Stimulated activated CD8-positive, alpha-beta memory T cell treated with anti-CD3 and anti-CD28 coated beads, Interleukin-15, amount 100 ng/mL, for 48 hours (primary cell): ENCODE data around the gene LBR.

ENCODE experiments used
- DNase-seq, 2 donors: peaks; one replicate each; pipeline ENCODE4 v3.0.0-alpha.2; 2020; ENCODE audit warnings: low read depth in 2 of 2

Gene LBR

DNA sequence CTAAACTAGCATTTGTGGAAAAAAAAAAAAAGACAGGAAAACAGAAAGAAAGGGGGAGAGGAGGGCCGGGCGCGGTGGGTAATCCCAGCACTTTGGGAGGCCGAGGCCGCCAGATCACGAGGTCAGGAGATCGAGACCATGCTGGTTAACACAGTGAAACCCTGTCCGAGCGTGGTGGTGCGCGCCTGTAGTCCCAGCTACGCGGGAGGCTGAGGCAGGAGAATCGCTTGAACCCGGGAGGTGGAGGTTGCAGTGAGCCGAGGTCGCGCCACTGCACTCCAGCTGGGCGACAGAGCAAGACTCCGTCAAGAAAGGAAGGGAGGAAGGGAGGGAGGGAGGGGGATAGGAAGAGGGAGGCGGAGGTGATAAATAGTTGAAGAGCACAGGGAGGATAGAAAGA, 54.7 kb downstream of the LBR start:
- no peak for DNase-seq

DNA sequence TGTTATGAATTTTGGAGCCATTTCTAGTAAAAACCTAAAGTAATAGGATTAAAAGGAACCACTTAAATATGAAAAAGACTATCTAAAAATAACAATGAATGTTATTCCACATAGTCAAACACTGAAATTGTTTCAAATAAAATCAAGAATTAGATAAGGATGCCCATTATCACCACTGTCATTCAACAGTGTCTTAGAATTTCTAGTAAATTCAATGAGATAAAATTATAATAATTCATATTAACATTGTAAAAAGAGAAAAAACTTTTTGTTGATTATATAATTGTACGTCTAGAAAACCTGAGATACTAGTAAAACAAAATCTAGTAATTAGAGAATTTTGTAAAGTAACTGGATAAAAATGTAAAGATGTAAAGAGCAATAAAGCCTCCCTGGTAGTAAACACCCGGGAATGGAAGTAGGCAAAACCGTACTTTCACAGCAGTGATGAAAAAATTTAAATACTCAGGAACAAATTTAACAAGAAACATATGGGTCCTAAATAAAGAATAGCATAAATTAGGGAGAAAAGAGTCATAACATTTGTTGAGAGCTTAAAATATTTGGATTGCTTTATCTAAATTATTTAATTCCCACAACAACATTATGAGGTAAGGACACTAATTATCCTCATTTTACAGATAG, 56.4 kb downstream of the LBR start:
- DNase-seq, result no peak

DNA sequence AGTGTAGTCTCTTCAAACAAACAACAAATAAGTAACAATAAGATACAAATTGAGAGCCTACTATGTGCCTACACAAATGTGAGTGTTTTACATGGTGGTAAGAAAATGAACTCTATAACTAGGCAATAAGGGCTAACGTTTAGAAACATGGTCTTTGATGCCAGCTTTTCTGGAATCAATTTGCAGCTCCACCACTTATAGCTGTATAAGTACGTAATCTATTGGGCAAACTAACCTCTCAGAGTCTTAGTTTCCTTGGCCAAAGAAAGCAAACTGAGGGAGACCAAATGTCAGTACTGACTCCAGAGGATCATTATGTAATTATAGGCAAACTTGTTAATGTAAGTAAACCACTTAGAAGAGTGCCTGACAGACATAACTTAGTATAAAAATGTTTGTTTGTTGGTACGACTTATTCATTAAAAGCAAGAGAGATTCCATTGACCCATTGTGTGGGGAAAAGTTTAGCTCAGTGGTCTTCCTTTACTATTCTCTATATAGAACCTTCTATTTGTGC, 59.7 kb downstream of the LBR start:
- DNase-seq, result no peak

DNA sequence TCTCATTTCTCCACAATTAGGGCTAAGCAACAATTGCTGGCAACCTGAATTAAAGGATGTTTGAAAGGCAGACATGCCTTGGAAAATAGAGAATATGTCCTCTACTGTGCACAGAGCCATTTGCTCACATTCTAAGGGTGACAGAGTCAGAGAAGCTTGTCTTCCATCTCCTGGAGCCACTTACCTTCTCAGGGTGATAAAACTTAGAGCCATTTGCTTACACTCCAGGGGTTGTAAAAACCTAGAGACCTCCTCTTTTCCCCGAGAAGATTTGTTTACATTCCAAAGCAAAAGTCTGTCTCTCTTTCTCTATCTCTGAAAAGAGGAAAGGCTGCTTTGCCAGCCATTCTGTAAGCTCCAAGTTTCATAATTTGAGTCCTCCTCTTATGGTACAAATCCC, 61.3 kb downstream of the LBR start:
- DNase-seq, result no peak

DNA sequence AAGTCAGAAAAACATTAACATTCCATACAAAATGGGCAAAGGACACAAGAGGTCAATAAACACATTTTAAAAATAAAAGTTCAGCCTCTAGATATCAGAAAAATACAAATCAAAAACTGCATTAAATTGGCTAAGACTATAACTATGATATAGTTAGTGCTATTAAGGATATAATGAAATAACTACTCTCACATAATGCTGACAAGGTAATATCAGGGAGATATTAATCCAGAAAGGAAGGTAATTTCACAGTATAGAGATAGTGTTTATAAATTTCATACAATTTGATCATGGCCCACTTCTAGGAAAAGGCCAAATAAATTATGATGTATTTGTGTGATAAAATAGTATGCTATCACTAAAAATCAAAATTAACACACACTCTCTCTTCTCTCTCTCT, 61.8 kb downstream of the LBR start:
- DNase-seq, result no peak

DNA sequence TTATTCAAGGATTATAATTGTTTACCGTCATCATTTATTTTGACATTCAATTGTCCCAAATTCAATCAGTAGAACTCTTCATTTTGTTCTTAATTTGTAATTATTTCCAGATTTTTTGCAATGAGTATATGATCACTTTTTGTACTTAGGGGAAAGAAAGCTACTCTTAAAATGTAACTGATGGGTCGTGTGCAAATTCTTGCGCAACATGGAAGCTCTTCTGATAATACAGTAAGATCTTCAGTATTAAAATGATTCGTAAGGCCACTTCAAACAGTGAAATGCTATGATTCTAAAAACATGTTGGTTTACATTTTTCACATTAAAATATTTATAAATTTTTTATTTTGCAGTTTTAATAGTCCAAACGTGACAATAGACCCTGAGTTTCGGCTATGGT, 63.4 kb downstream of the LBR start:
- DNase-seq, result no peak

DNA sequence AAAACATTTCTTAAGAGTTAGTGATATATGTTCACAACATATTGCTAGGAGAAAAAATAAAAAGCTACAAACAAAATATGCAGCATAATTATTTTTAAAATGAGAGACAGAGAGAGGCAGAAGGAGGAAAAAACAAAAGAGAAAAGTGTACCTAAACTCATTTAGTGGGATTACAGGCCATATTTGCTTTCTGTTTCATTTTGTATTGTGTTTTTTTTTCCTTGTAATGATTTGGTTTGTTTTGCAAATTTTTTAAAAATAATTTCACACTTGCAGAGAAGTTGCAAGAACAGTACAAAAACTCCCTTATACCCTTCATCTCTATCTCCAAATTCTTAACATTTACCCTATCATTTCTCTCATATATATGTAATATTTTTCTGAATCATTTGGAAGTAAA, 65.0 kb downstream of the LBR start:
- DNase-seq, result no peak

DNA sequence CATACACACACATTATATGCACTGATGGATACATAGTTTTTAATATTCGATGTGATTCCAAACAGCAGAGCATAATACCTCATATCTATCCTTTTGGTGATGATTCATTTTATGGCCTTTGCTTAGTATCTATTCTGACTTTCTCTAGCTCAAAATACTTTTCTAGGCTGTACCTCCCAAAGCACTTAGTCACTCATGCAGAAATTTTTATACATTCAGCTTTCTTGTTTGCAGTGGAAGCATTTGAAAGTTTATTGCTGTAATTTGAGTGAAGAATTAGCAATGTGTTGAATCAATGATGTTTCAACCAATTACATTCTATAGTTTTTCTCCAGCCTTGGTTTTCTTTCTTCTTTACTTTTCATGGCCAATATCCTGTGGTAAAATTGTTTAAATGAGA, 66.7 kb downstream of the LBR start:
- DNase-seq, result no peak

DNA sequence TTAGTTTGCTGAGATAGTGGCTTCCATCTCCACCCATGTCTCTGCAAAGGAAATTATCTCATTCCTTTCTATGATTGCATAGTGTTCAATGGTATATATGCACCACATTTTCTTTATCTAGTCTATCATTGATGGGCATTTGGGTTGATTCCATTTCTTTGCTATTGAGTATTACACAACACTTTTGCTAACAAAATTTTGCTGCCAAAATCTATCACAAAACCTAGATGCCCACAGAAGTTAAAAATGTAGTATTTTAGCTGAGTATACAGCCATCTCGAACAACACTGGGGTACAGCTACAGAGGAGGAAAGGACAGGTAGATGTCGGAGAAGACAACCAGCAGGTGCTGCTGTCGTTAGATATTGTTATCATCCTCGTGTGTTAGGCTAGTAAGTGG, 67.7 kb downstream of the LBR start:
- DNase-seq, result no peak

DNA sequence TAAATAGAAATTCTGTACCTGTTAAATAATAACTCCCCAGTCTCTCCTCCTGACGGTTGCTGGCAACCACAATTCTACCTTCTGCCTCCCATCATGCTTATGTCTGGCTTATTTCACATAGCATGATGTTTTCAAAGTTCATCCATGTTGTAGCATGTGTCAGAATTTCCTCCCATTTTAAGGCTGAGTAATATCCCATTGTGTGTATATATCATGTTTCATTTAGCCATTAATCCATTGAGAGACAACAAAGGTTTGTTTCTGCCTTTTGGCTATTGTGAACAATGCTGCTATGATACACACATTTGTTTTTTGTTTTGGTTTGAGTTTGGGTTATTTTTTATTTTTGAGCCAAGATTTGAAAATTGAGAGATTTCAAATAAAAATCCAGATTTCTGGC, 72.0 kb downstream of the LBR start:
- no peak for DNase-seq

DNA sequence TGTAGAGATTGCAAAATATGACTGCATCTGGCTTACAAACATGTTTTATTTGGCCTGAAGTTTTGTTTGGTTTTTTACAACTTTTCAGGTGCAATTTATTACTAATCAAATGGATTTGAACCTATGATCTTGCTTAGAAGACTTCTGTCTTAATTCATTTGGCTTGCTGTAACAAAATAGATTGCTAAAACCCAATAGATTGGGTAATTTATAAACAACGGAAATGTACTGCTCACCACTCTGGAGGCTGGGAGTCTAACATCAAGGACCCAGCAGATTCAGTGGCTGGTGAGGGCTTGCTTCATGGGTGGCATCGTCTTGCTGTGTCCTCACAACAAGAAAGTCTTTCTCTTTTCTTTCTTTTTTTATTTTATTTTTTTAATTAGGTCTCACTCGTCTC, 72.9 kb downstream of the LBR start:
- no peak for DNase-seq
